ENCODE data around the gene SPINK6. TPM values are rescaled to one million over a fixed set of nuclear protein-coding genes. Genes with fewer than 3 reads are reported as not detected.

The SPINK6 gene
- total RNA-seq = under 1 TPM in 1 of 2 donors, not detected in 1; 0.45 TPM

GRCh38 chr5:148202531-148203203 lies at the start of gene SPINK6:
TSS of gene SPINK6 (plus strand) at chr5:148203042. CDS start at chr5:148203097, 55 bp downstream.
- H3K9ac ChIP-seq (ENCODE audit: low read depth in 2 of 2, low read length in 2 of 2) = no peak within 1 kb of the TSS
- no peak for DNase-seq
- H3K4me3 ChIP-seq = no peak within 1 kb of the TSS
- no peaks in the 10 kb centered on the region for H3K27me3 ChIP-seq
- H3K4me1 ChIP-seq = no peaks in the 10 kb centered on the region
- H3K36me3 ChIP-seq = no peaks in the 10 kb centered on the region
- TF ChIP-seq CTCF (IDR thresholded peaks at IDR 0.05) = no peak
- intact Hi-C loops (cut with DNase I) = no loop called here
- H3K27ac ChIP-seq = no peak within 1 kb of the TSS
- no peaks in the 10 kb centered on the region for H3K9me3 ChIP-seq

GRCh38 chr5:148156609-148157008 lies 46.2 kb upstream of the SPINK6 start:
- H3K9ac ChIP-seq (ENCODE audit: low read depth in 2 of 2, low read length in 2 of 2) = no peak overlapping the region
- no peak for DNase-seq
- TF ChIP-seq CTCF (IDR thresholded peaks at IDR 0.05) = no peak
- intact Hi-C loops (cut with DNase I) = no loop called here
- no peak overlapping the region for H3K27ac ChIP-seq
- no peak overlapping the region for H3K4me3 ChIP-seq
- H3K4me1 ChIP-seq = no peaks in the 10 kb centered on the region
- H3K9me3 ChIP-seq = no peaks in the 10 kb centered on the region
- H3K27me3 ChIP-seq = no peaks in the 10 kb centered on the region
- H3K36me3 ChIP-seq = no peaks in the 10 kb centered on the region

- H3K36me3 ChIP-seq = no peaks in the 10 kb centered on the region
- no peaks in the 10 kb centered on the region for H3K27me3 ChIP-seq
- H3K27ac ChIP-seq = no peak overlapping the region
- no peak for TF ChIP-seq CTCF (IDR thresholded peaks at IDR 0.05)
- intact Hi-C loops (cut with DNase I) = no loop called here
- no peak overlapping the region for H3K4me3 ChIP-seq
- no peak for DNase-seq
- H3K9ac ChIP-seq (ENCODE audit: low read depth in 2 of 2, low read length in 2 of 2) = no peak overlapping the region
- no peaks in the 10 kb centered on the region for H3K9me3 ChIP-seq
- no peaks in the 10 kb centered on the region for H3K4me1 ChIP-seq
Measured at GRCh38 chr5:148162038-148162437, 40.8 kb upstream of the SPINK6 start.

- intact Hi-C loops (cut with DNase I) = no loop called here
- Histone ChIP-seq H3K9me3 (no peaks in the 10 kb centered on the region), H3K27ac (no peak overlapping the region), H3K9ac (ENCODE audit: low read depth in 2 of 2, low read length in 2 of 2) (no peak overlapping the region), H3K4me1 (no peaks in the 10 kb centered on the region), H3K27me3 (no peaks in the 10 kb centered on the region), H3K4me3 (no peak overlapping the region), H3K36me3 (no peaks in the 10 kb centered on the region)
- DNase-seq = no peak
- no peak for TF ChIP-seq CTCF (IDR thresholded peaks at IDR 0.05)
Measured at GRCh38 chr5:148163345-148163744, 39.5 kb upstream of the SPINK6 start.

- Histone ChIP-seq H3K27ac (no peak overlapping the region), H3K9ac (ENCODE audit: low read depth in 2 of 2, low read length in 2 of 2) (no peak overlapping the region), H3K4me1 (no peaks in the 10 kb centered on the region), H3K9me3 (no peaks in the 10 kb centered on the region), H3K4me3 (no peak overlapping the region), H3K36me3 (no peaks in the 10 kb centered on the region), H3K27me3 (no peaks in the 10 kb centered on the region)
- DNase-seq = no peak
- no peak for TF ChIP-seq CTCF (IDR thresholded peaks at IDR 0.05)
- intact Hi-C loops (cut with DNase I) = no loop called here
Measured at GRCh38 chr5:148166550-148167283, 36.1 kb upstream of the SPINK6 start.
